ENCODE results near the gene BRSK2.

BRSK2 gene

GRCh38 chr11:1348146-1348795 is 41.5 kb upstream of the BRSK2 start:
- Histone ChIP-seq H3K9me3 (ENCODE audit: control insufficient read depth, low read length) (no peaks in the 10 kb centered on the region), H2AFZ (no peak overlapping the region), H3K4me1 (no peaks in the 10 kb centered on the region), H3K27me3 (ENCODE audit: control insufficient read depth, insufficient read depth, low read length) (no peaks in the 10 kb centered on the region), H3K9ac (no peak overlapping the region), H3K36me3 (ENCODE audit: control insufficient read depth, insufficient read depth, low read length) (no peaks in the 10 kb centered on the region), H3K4me3 (ENCODE audit: low read depth, low read length) (no peak overlapping the region), H3K4me2 (ENCODE audit: low read length) (no peak overlapping the region), H3K27ac (no peak overlapping the region), H3K79me2 (no peaks in the 10 kb centered on the region)
- TF ChIP-seq, protein P1, sequence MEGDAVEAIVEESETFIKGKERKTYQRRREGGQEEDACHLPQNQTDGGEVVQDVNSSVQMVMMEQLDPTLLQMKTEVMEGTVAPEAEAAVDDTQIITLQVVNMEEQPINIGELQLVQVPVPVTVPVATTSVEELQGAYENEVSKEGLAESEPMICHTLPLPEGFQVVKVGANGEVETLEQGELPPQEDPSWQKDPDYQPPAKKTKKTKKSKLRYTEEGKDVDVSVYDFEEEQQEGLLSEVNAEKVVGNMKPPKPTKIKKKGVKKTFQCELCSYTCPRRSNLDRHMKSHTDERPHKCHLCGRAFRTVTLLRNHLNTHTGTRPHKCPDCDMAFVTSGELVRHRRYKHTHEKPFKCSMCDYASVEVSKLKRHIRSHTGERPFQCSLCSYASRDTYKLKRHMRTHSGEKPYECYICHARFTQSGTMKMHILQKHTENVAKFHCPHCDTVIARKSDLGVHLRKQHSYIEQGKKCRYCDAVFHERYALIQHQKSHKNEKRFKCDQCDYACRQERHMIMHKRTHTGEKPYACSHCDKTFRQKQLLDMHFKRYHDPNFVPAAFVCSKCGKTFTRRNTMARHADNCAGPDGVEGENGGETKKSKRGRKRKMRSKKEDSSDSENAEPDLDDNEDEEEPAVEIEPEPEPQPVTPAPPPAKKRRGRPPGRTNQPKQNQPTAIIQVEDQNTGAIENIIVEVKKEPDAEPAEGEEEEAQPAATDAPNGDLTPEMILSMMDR (IDR thresholded peaks at IDR 0.05), result no peak

DNA sequence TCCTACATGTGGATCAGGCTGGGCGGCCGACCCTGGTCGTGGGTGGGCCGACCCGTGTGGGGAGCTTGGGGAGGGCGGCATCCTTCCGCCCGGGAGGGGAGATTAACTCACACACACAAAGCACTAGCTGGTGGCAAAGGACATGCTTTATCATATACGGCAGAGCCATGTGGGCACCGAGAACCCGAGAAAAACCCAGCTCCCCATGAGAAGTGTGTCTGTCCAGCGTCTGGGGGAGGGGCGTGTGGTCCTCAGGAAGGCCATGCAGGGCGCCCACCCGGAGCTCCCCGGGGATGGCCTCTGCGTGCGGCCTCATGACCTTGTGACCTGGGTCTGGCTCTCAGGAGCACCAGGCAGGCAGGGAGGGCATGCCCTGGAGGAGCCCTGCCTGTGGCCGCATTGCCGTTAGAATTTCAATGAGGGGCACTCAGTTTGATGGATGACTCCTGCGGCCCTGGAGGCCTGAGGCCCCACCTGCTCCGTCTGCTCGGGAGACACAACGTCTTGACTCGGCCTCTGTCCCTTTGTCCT is 40.9 kb upstream of the BRSK2 start:
- Histone ChIP-seq H3K4me1 (no peaks in the 10 kb centered on the region), H3K9me3 (ENCODE audit: control insufficient read depth, low read length) (no peaks in the 10 kb centered on the region), H3K36me3 (ENCODE audit: control insufficient read depth, insufficient read depth, low read length) (no peaks in the 10 kb centered on the region), H3K4me3 (ENCODE audit: low read depth, low read length) (no peak overlapping the region), H3K9ac (no peak overlapping the region), H3K79me2 (no peaks in the 10 kb centered on the region), H3K27ac (no peak overlapping the region), H3K27me3 (ENCODE audit: control insufficient read depth, insufficient read depth, low read length) (no peaks in the 10 kb centered on the region), H2AFZ (no peak overlapping the region), H3K4me2 (ENCODE audit: low read length) (no peak overlapping the region)
- TF ChIP-seq, protein P1 (IDR thresholded peaks at IDR 0.05), result no peak

- TF ChIP-seq, protein P1 (IDR thresholded peaks at IDR 0.05), result no peak
- H3K27me3 ChIP-seq (ENCODE audit: control insufficient read depth, insufficient read depth, low read length), result no peaks in the 10 kb centered on the region
- no peak overlapping the region for H2AFZ ChIP-seq
These were observed 40.2 kb upstream of the BRSK2 start for GRCh38 chr11:1349327-1350041.

GRCh38 chr11:1350086-1350725 is 39.5 kb upstream of the BRSK2 start:
- Histone ChIP-seq H3K9ac (no peak overlapping the region), H3K4me3 (ENCODE audit: low read depth, low read length) (no peak overlapping the region), H3K9me3 (ENCODE audit: control insufficient read depth, low read length) (no peaks in the 10 kb centered on the region), H3K27ac (no peak overlapping the region), H3K4me1 (no peaks in the 10 kb centered on the region), H3K4me2 (ENCODE audit: low read length) (no peak overlapping the region), H3K79me2 (no peaks in the 10 kb centered on the region), H3K36me3 (ENCODE audit: control insufficient read depth, insufficient read depth, low read length) (no peaks in the 10 kb centered on the region), H3K27me3 (ENCODE audit: control insufficient read depth, insufficient read depth, low read length) (no peaks in the 10 kb centered on the region), H2AFZ (no peak overlapping the region)
- TF ChIP-seq, protein P1 (IDR thresholded peaks at IDR 0.05), result no peak

More at GRCh38 chr11:1349327-1350041, 40.2 kb upstream of the BRSK2 start:
- no peak overlapping the region for H3K4me3 ChIP-seq (ENCODE audit: low read depth, low read length)
- no peaks in the 10 kb centered on the region for H3K36me3 ChIP-seq (ENCODE audit: control insufficient read depth, insufficient read depth, low read length)
- no peaks in the 10 kb centered on the region for H3K4me1 ChIP-seq
- H3K9ac ChIP-seq, result no peak overlapping the region
- no peaks in the 10 kb centered on the region for H3K9me3 ChIP-seq (ENCODE audit: control insufficient read depth, low read length)
- no peak overlapping the region for H3K27ac ChIP-seq
- no peaks in the 10 kb centered on the region for H3K79me2 ChIP-seq
- H3K4me2 ChIP-seq (ENCODE audit: low read length), result no peak overlapping the region
